GM12878 (cell line): Measurements from ENCODE around the gene PKDREJ. TPM values are rescaled to one million over a fixed set of nuclear protein-coding genes. Genes with fewer than 3 reads are reported as not detected.
A peak's percentile ranks its signal among the peaks of the same experiment; 100 is the strongest.

Source experiments
- BACH1 ChIP-seq: fragments of 450-650 bp; IDR thresholded peaks from 2 replicates; pipeline ENCODE4 v1.6.1; 2017; ENCODE audit warnings: mild to moderate bottlenecking, borderline replicate concordance
- CEBPB ChIP-seq, 2 experiments: fragments of 150-350 bp in 1 of 2; IDR thresholded peaks; 2 replicates each; pipeline ENCODE4 v1.6.1; 2012 to 2014; ENCODE audit warnings: low read depth in 2 of 2, low read length in 2 of 2, borderline replicate concordance in 1 of 2, inconsistent platforms in 1 of 2
- E2F8 ChIP-seq: fragments of 450-650 bp; IDR thresholded peaks from 2 replicates; pipeline ENCODE4 v1.6.1; 2018; ENCODE audit warnings: mild to moderate bottlenecking, low read depth, moderate library complexity; ENCODE audit not compliant: partially characterized antibody
- EGR1 ChIP-seq, 2 experiments: IDR thresholded peaks; 1 replicate in 1 of 2; 2 replicates in 1 of 2; pipeline ENCODE4 v1.6.1; 2011 to 2012; ENCODE audit warnings: low read depth in 2 of 2, low read length in 2 of 2, borderline replicate concordance in 1 of 2, mild to moderate bottlenecking in 1 of 2, moderate library complexity in 1 of 2
- IRF5 ChIP-seq: fragments of 450-650 bp; IDR thresholded peaks from 2 replicates; pipeline ENCODE4 v1.6.1; 2017; ENCODE audit warnings: borderline replicate concordance
- MEF2A ChIP-seq: IDR thresholded peaks from 2 replicates; pipeline ENCODE4 v1.6.1; 2011; ENCODE audit warnings: low read depth, mild to moderate bottlenecking, low read length, moderate library complexity; ENCODE audit not compliant: insufficient read depth
- PML ChIP-seq: IDR thresholded peaks from 2 replicates; pipeline ENCODE4 v1.6.1; 2012; ENCODE audit warnings: low read length, inconsistent platforms
- SMARCA5 ChIP-seq: fragments of 450-650 bp; IDR thresholded peaks from 2 replicates; pipeline ENCODE4 v1.6.1; 2017; ENCODE audit warnings: mild to moderate bottlenecking
- TCF3 ChIP-seq: IDR thresholded peaks from 2 replicates; pipeline ENCODE4 v1.6.1; 2012; ENCODE audit warnings: low read depth, mild to moderate bottlenecking, low read length, borderline replicate concordance; ENCODE audit not compliant: insufficient read depth
- YBX1 ChIP-seq: fragments of 450-650 bp; IDR thresholded peaks from 2 replicates; pipeline ENCODE4 v1.6.1; 2016; ENCODE audit warnings: antibody characterized with exemption
- YY1 ChIP-seq: IDR thresholded peaks from 2 replicates; pipeline ENCODE4 v1.6.1; 2011; ENCODE audit warnings: low read depth, mild to moderate bottlenecking, low read length
- ZNF384 ChIP-seq: IDR thresholded peaks from 2 replicates; pipeline ENCODE4 v1.6.1; 2012; ENCODE audit warnings: low read depth, mild to moderate bottlenecking, low read length, improper control_type of control experiment, borderline replicate concordance
- polyA plus RNA-seq, 11 experiments: library from polyadenylated mRNA; depleted of rRNA in 4 of 11; unstranded in 6 of 11; stranded (reverse) in 5 of 11; fragments of >200 nt; fragmentation: Nextera tagmentation in 4 of 11; fragmentation: Illumina TruSeq in 1 of 11; extraction: Ambion mirVana in 4 of 11; extraction: Trizol in 1 of 11; gene quantifications; 1 replicate in 1 of 11; 2 replicates in 10 of 11; pipeline versions ENCODE4 v1.2.1 to v1.2.3, GENCODE V29; 2011 to 2016; ENCODE audit warnings: inconsistent platforms in 2 of 11, missing spikeins in 2 of 11, low read depth in 1 of 11
- total RNA-seq, 4 experiments: library from RNA; depleted of rRNA in 3 of 4; stranded (reverse); fragments of >200 nt in 3 of 4; fragmentation: Illumina TruSeq in 1 of 4; extraction: Trizol in 1 of 4; gene quantifications; 2 replicates each; pipeline versions ENCODE4 v1.2.1 to v1.2.3, GENCODE V29; 2013 to 2021
- TF ChIP-seq, protein P1 (sequence below): fragments of 450-650 bp; conservative IDR thresholded peaks from 2 replicates; pipeline ENCODE4 v1.6.1; 2017; ENCODE audit warnings: mild to moderate bottlenecking, moderate library complexity
- TF ChIP-seq, protein P2 (sequence below): IDR thresholded peaks from 2 replicates; pipeline ENCODE4 v1.6.1; 2012; ENCODE audit warnings: low read depth, low read length, improper control_type of control experiment
- TF ChIP-seq, protein P3 (sequence below): fragments of 150-350 bp; IDR thresholded peaks from 2 replicates; pipeline ENCODE4 v1.6.1; 2014; ENCODE audit warnings: mild to moderate bottlenecking, low read depth, low read length
- TF ChIP-seq, protein P4 (sequence below): fragments of 450-650 bp; IDR thresholded peaks from 2 replicates; pipeline ENCODE4 v1.6.1; 2017; ENCODE audit warnings: mild to moderate bottlenecking, low read depth, inconsistent platforms; ENCODE audit not compliant: poor library complexity, severe bottlenecking

Gene PKDREJ
- total and polyA plus RNA-seq, 10 of the 15 experiments (the other 5 are each of a cell fraction or from before 2014, with no cell fraction given), result 0.02 to 0.03 TPM; not detected in 8

DNA sequence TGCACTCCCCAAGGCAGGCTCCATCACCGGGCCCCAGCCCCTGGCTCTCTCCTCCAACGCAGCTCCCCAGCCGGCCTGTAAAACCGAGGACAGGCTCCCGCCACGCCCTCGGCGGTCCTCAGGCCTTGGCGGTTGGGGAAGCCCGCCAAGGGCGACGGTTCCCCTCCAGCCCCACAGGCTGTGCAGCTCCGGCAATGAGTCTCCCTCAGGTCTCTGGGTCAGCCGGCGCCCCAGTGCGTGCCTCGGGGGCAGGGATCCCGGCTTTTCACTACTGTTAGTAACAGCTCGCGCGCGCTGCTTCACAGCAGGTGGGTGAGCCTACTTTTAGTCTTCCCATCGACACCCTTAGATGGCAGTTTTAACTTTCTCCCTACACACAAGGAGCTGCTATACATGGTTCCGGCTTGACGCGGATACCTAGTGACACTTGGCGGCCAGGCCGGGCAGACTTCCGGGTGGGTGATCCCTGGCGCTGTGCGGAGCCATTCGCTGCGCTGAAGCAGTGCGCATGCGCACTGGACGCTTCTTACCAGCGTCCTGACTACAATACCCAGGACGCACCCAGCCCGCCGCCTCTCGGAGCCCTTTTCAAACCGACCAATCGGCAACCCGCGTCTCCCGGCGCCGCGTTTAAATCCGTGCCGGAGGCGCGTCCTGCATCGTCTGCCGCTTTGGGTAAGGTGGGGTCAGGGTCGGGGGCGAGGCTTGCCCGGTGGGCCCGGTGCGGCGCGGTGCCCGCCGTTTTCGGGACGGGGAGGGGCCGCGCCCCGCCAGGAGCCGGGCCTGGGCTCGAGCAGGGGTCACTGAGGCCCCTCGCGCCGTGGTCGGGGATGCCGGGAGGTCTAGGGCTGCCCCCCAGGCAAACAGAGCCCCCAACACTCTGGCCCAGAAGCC, 33.4 kb upstream of the PKDREJ start, which contains the start of gene GTSE1 (continued):
- TF ChIP-seq IRF5 (no peak), MEF2A (no peak), PML (0 out of 2 replicates have a peak, but pooled peaks have one; percentile 72), BACH1 (no peak; the same call in 1 of the 2 replicates), ZNF384 (no peak), EGR1 (IDR thresholded peaks at IDR 0.05; ENCODE audit: borderline replicate concordance in 1 of 2, low read depth in 2 of 2, low read length in 2 of 2) (no peak), SMARCA5 (peak; percentile 64; the same call in 1 of the 2 replicates), YY1 (peak; percentile 90), YBX1 (no peak), E2F8 (no peak), CEBPB (IDR thresholded peaks at IDR 0.05; ENCODE audit: borderline replicate concordance in 1 of 2, low read depth in 2 of 2, low read length in 2 of 2) (no peak), TCF3 (no peak; the same call in 1 of the 2 replicates)
- TF ChIP-seq, protein P1, sequence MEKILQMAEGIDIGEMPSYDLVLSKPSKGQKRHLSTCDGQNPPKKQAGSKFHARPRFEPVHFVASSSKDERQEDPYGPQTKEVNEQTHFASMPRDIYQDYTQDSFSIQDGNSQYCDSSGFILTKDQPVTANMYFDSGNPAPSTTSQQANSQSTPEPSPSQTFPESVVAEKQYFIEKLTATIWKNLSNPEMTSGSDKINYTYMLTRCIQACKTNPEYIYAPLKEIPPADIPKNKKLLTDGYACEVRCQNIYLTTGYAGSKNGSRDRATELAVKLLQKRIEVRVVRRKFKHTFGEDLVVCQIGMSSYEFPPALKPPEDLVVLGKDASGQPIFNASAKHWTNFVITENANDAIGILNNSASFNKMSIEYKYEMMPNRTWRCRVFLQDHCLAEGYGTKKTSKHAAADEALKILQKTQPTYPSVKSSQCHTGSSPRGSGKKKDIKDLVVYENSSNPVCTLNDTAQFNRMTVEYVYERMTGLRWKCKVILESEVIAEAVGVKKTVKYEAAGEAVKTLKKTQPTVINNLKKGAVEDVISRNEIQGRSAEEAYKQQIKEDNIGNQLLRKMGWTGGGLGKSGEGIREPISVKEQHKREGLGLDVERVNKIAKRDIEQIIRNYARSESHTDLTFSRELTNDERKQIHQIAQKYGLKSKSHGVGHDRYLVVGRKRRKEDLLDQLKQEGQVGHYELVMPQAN, result peak; percentile 100
- TF ChIP-seq, protein P2, sequence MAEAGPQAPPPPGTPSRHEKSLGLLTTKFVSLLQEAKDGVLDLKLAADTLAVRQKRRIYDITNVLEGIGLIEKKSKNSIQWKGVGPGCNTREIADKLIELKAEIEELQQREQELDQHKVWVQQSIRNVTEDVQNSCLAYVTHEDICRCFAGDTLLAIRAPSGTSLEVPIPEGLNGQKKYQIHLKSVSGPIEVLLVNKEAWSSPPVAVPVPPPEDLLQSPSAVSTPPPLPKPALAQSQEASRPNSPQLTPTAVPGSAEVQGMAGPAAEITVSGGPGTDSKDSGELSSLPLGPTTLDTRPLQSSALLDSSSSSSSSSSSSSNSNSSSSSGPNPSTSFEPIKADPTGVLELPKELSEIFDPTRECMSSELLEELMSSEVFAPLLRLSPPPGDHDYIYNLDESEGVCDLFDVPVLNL, result peak; percentile 99
- TF ChIP-seq, protein P3, sequence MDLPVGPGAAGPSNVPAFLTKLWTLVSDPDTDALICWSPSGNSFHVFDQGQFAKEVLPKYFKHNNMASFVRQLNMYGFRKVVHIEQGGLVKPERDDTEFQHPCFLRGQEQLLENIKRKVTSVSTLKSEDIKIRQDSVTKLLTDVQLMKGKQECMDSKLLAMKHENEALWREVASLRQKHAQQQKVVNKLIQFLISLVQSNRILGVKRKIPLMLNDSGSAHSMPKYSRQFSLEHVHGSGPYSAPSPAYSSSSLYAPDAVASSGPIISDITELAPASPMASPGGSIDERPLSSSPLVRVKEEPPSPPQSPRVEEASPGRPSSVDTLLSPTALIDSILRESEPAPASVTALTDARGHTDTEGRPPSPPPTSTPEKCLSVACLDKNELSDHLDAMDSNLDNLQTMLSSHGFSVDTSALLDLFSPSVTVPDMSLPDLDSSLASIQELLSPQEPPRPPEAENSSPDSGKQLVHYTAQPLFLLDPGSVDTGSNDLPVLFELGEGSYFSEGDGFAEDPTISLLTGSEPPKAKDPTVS, result no peak
- TF ChIP-seq, protein P4, sequence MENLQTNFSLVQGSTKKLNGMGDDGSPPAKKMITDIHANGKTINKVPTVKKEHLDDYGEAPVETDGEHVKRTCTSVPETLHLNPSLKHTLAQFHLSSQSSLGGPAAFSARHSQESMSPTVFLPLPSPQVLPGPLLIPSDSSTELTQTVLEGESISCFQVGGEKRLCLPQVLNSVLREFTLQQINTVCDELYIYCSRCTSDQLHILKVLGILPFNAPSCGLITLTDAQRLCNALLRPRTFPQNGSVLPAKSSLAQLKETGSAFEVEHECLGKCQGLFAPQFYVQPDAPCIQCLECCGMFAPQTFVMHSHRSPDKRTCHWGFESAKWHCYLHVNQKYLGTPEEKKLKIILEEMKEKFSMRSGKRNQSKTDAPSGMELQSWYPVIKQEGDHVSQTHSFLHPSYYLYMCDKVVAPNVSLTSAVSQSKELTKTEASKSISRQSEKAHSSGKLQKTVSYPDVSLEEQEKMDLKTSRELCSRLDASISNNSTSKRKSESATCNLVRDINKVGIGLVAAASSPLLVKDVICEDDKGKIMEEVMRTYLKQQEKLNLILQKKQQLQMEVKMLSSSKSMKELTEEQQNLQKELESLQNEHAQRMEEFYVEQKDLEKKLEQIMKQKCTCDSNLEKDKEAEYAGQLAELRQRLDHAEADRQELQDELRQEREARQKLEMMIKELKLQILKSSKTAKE, result no peak
